IPS-NIHi7 (cell line): Measurements from ENCODE around the gene PSMC3.

Experiments used
- DNase-seq: peaks from one replicate; pipeline ENCODE4 v3.0.0; 2012; ENCODE audit warnings: mixed read lengths; ENCODE audit errors: extremely low spot score

PSMC3 gene

GRCh38 chr11:47413908-47414684, 12.1 kb downstream of the PSMC3 start:
- no peak for DNase-seq

DNA sequence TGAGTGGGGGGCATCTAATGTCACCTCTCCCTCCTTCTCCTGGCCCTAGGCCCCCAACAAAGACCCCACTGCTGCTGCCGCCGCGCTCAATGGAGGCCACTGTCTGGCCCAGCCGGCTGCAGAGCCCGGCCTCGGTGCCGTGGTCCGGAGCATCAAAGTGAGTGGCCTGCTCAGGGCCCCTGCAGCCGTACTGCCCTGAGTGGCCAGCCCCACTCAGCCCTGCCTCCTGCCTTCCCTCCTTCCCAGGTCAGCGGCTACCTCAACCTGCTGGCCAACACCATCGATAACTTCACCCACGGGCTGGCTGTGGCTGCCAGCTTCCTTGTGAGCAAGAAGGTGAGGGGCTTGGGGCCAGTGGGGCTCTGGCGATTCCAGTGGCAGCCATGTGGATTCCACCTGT, 12.9 kb downstream of the PSMC3 start:
- no peak for DNase-seq

- peak; percentile 74 for DNase-seq
Observed at GRCh38 chr11:47411884-47412746, 14.1 kb downstream of the PSMC3 start.

DNA sequence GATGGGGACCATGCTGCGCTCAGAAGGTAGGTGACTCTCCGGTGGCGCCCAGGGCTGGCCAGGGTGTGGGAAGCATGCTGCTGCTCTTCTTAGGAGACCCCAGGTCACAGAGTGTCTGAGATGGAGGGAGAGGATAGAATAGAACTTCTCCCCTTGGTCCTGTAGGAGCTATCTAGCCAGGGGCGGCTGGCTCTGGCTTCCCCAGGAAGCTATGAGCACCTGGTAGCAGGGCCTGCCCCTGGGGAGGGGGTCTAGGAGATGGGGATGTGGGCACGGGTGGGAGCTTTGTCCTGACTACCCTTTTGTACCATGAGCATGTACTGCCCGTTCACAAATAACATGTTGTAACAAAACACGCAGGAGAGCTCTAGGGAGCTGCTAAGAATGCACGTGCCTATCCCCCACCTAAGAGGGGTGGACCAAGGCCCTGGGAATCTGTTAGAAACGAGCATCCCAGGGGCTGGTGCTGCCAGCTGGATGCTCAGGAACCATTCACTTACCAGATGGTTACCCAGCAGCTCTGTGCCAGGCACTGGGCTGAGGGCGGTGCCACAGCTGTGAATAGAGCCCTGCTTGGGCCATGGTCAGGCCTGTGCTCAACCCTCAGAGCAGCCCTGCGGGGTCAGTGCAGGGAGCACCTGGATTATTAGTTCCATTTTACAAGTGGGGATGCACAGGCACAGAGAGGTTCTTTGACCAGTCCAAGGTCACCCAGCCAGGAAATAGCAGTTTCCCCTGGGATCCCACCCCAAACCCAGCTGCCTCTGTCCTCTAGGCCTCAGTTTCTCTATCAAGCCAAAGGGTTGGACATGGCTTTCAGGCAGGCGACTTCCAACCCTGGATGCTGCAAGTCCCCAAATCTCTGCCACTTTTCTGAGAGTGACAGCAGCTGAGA, 15.6 kb downstream of the PSMC3 start:
- no peak for DNase-seq

- DNase-seq: no peak
Observed at GRCh38 chr11:47409440-47410369, 16.5 kb downstream of the PSMC3 start.

GRCh38 chr11:47408598-47409439, 17.4 kb downstream of the PSMC3 start:
- DNase-seq: no peak

DNA sequence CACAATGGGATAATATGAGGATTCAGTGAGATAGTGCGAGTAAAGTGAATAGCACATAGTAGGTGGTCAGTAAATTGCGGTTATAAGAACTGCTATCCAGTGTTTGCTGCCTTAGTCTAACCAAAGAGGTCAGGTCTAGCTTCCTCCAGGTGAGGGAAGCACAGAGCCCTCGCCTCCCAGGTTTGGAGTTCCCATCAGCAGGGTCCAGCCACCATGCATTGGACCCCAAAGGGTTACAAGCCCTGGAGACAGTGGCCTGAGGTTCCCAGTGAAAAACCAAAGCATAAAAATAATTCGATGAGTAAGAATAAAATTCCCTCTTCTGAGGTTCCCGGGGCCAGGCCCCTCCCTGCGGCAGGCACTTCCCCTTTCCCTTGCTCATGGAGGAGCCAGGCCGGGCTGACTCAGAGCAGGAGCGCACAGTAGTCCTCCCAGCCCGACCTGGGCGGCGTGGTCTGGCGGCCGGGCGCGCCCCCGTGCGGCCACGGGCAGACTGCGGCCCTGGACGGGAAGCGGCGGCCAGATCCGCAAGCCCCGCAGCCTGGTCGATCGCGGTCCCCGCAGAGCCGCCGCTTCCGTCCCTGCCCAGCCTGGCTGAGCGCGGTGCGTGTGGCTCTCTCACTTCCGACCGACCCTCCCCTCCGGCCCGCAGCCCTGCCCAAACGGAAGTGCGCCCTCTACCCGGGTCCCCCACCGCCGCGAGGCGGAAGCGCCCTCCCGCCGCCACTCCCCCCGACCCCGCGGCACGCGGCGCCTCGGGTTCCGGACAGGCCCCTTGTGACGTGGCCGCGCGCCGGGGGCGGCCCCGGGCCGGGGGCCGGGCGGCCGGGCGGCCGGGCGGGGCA, 18.3 kb downstream of the PSMC3 start, which contains the start of gene SLC39A13:
TSS of gene SLC39A13 (plus strand) at position 845 of the 845 bp plus-strand sequence. CDS start 1,505 bp downstream, outside the sequence.
- peak; percentile 97 for DNase-seq

- DNase-seq: no peak
Observed at GRCh38 chr11:47406896-47407745, 19.1 kb downstream of the PSMC3 start.

- DNase-seq: no peak
Observed at GRCh38 chr11:47403571-47403970, 22.7 kb downstream of the PSMC3 start.

DNA sequence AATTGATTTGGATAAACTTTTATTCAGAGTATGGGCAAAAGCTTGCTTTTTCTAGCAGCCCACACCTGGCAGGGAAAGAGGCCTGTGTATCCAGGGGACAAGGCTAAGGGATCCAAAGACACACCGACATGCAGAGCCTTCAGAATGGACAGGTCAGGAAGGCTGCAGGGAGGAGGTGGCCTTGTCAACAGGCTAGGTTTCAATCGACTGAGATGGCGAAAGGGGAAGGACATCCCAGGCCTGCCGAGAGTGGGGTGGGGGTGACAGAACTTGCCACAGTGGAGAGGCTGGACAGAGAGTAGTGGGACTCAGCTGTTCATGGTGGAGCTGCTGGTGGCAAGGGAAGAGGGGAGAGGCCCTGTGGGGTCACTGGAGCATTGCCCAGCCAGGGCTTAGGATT, 23.1 kb downstream of the PSMC3 start:
- DNase-seq: no peak

DNA sequence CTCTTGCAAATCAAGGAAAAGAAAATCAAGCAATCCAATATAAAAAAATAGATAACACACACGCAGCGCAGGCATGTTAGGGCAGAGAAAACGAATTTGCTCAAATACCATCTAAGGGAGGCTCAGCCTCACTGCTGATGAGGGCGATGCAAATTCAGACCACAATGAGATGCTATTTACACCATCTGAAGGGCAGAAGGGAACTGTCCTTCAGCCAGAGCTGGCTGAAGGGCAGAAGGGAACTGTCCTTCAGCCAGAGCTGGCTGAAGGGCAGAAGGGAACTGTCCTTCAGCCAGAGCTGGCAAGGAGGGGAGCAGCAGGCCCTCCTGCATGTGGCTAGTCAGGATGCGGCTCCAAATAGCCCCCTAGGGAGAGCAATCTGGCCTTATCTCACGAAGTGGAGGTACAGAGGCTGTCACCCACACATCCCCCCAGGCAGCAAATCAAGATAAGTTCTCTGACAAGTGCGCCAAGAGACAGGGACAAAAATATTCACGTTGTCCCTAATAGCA, 25.4 kb downstream of the PSMC3 start:
- no peak for DNase-seq

- DNase-seq: peak; percentile 80
Observed at GRCh38 chr11:47399860-47400767, 26.1 kb downstream of the PSMC3 start.

DNA sequence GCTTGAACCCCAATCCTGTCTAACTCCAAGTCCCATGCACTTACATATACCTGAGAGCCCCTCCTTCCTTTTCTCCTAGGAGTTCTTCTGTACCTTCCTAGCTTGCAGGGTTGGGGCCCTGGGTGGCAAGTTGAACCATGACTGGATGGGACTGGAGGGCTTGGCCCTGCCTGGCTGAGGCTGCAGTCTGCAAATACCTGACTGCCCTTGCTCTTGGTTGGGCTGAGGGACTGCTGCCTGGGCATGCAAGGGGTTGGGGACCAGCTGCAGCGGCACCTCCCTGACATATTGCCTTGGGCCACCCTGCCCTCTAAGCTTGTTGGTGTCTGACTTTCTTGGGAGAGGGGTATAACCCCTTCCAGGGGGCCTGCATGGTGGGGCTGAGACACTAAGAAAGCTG, 27.7 kb downstream of the PSMC3 start:
- DNase-seq: no peak

- no peak for DNase-seq
Observed at GRCh38 chr11:47398011-47398410, 28.2 kb downstream of the PSMC3 start.

GRCh38 chr11:47396049-47396320, 30.3 kb downstream of the PSMC3 start:
- DNase-seq: no peak

DNA sequence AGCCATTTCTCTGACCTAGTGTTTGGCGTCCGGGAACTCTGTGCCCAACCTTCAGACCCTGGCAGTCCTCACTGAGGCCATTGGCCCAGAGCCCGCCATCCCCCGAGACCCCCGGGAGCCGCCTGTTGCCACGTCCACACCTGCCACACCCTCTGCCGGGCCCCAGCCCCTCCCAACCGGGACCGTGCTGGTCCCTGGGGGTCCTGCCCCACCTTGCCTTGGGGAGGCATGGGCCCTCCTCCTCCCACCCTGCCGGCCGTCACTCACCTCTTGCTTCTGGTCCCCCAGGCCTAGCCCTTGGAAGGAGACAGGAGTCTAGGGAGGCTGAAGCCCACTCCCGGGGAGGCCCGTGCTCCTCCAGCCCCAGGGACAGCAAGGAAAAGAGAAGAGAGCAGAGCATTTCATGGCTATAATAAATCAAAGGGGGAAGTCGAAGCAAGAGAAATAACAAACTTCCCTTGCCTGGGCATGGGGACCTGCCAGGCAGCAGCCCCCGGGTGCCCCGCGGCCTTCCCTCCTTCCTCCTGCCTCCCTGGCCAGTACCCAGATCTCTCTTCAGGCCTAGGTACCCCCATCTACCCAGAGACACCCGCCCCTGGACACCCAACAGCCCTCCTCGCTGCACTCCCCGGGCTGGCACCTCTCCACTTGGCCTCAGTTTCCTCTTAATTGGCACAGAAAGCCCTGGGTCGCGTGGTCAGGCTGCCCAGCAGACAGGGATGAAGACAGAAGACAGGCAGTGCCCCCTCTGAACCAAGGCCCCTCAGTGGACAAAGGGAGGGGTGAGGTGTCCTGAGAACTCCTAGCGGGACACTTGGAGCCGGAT, 30.8 kb downstream of the PSMC3 start:
- DNase-seq: no peak
